ENCODE results near the gene CTNND2. TPM values are rescaled to one million over a fixed set of nuclear protein-coding genes. Genes with fewer than 3 reads are reported as not detected.

Gene CTNND2
- total RNA-seq, 1 donor from 2014 or later = not detected

- intact Hi-C loops (cut with micrococcal nuclease) = no loop called here
- no peak for DNase-seq (ENCODE audit: low spot score)
- H3K9me3 Mint-ChIP-seq = peaks cover 7% of the 10 kb centered on the region
- no peaks in the 10 kb centered on the region for H3K36me3 Mint-ChIP-seq (ENCODE audit: low read depth)
- H3K27me3 Mint-ChIP-seq (ENCODE audit: low read depth) = no peaks in the 10 kb centered on the region
- H3K27ac Mint-ChIP-seq = no peak overlapping the region
- no peak overlapping the region for H3K4me3 Mint-ChIP-seq (ENCODE audit: low read depth)
- no peaks in the 10 kb centered on the region for H3K4me1 Mint-ChIP-seq (ENCODE audit: low read depth)
Measured at GRCh38 chr5:11792621-11793020, 111.6 kb downstream of the CTNND2 start.

GRCh38 chr5:11791792-11792191, 112.5 kb downstream of the CTNND2 start:
- intact Hi-C loops (cut with micrococcal nuclease) = no loop called here
- Mint-ChIP-seq H3K27me3 (ENCODE audit: low read depth) (no peaks in the 10 kb centered on the region), H3K27ac (no peak overlapping the region), H3K9me3 (peaks cover 7% of the 10 kb centered on the region), H3K4me3 (ENCODE audit: low read depth) (no peak overlapping the region), H3K4me1 (ENCODE audit: low read depth) (no peaks in the 10 kb centered on the region), H3K36me3 (ENCODE audit: low read depth) (no peaks in the 10 kb centered on the region)
- no peak for DNase-seq (ENCODE audit: low spot score)

GRCh38 chr5:11790201-11790600, 114.0 kb downstream of the CTNND2 start:
- no peak for DNase-seq (ENCODE audit: low spot score)
- no peak overlapping the region for H3K4me3 Mint-ChIP-seq (ENCODE audit: low read depth)
- no peaks in the 10 kb centered on the region for H3K36me3 Mint-ChIP-seq (ENCODE audit: low read depth)
- no peaks in the 10 kb centered on the region for H3K27me3 Mint-ChIP-seq (ENCODE audit: low read depth)
- peaks cover 7% of the 10 kb centered on the region for H3K9me3 Mint-ChIP-seq
- no peak overlapping the region for H3K27ac Mint-ChIP-seq
- intact Hi-C loops (cut with micrococcal nuclease) = no loop called here
- no peaks in the 10 kb centered on the region for H3K4me1 Mint-ChIP-seq (ENCODE audit: low read depth)

GRCh38 chr5:11785771-11786352, 118.4 kb downstream of the CTNND2 start:
- no peaks in the 10 kb centered on the region for H3K36me3 Mint-ChIP-seq (ENCODE audit: low read depth)
- H3K4me1 Mint-ChIP-seq (ENCODE audit: low read depth) = no peaks in the 10 kb centered on the region
- peaks cover 24% of the 10 kb centered on the region for H3K9me3 Mint-ChIP-seq
- H3K27ac Mint-ChIP-seq = no peak overlapping the region
- DNase-seq (ENCODE audit: low spot score) = no peak
- intact Hi-C loops (cut with micrococcal nuclease) = no loop called here
- no peak overlapping the region for H3K4me3 Mint-ChIP-seq (ENCODE audit: low read depth)
- H3K27me3 Mint-ChIP-seq (ENCODE audit: low read depth) = no peaks in the 10 kb centered on the region

GRCh38 chr5:11780641-11781345, 123.5 kb downstream of the CTNND2 start:
- Mint-ChIP-seq H3K27ac (no peak overlapping the region), H3K9me3 (peaks cover 21% of the 10 kb centered on the region), H3K4me3 (ENCODE audit: low read depth) (no peak overlapping the region), H3K4me1 (ENCODE audit: low read depth) (no peaks in the 10 kb centered on the region), H3K27me3 (ENCODE audit: low read depth) (no peaks in the 10 kb centered on the region), H3K36me3 (ENCODE audit: low read depth) (no peaks in the 10 kb centered on the region)
- intact Hi-C loops (cut with micrococcal nuclease) = no loop called here
- no peak for DNase-seq (ENCODE audit: low spot score)

GRCh38 chr5:11777096-11777495, 127.2 kb downstream of the CTNND2 start:
- intact Hi-C loops (cut with micrococcal nuclease) = no loop called here
- Mint-ChIP-seq H3K27me3 (ENCODE audit: low read depth) (no peaks in the 10 kb centered on the region), H3K27ac (no peak overlapping the region), H3K4me3 (ENCODE audit: low read depth) (no peak overlapping the region), H3K36me3 (ENCODE audit: low read depth) (no peaks in the 10 kb centered on the region), H3K4me1 (ENCODE audit: low read depth) (no peaks in the 10 kb centered on the region), H3K9me3 (peaks cover 15% of the 10 kb centered on the region)
- DNase-seq (ENCODE audit: low spot score) = no peak

GRCh38 chr5:11770310-11770709, 133.9 kb downstream of the CTNND2 start:
- intact Hi-C loops (cut with micrococcal nuclease) = no loop called here
- H3K4me3 Mint-ChIP-seq (ENCODE audit: low read depth) = no peak overlapping the region
- DNase-seq (ENCODE audit: low spot score) = no peak
- no peaks in the 10 kb centered on the region for H3K4me1 Mint-ChIP-seq (ENCODE audit: low read depth)
- no peak overlapping the region for H3K27ac Mint-ChIP-seq
- H3K27me3 Mint-ChIP-seq (ENCODE audit: low read depth) = no peaks in the 10 kb centered on the region
- H3K36me3 Mint-ChIP-seq (ENCODE audit: low read depth) = no peaks in the 10 kb centered on the region
- H3K9me3 Mint-ChIP-seq = peaks cover 14% of the 10 kb centered on the region

- Mint-ChIP-seq H3K4me3 (ENCODE audit: low read depth) (no peak overlapping the region), H3K27ac (no peak overlapping the region), H3K36me3 (ENCODE audit: low read depth) (no peaks in the 10 kb centered on the region), H3K4me1 (ENCODE audit: low read depth) (no peaks in the 10 kb centered on the region), H3K27me3 (ENCODE audit: low read depth) (no peaks in the 10 kb centered on the region), H3K9me3 (peaks cover 23% of the 10 kb centered on the region)
- intact Hi-C loops (cut with micrococcal nuclease) = no loop called here
- DNase-seq (ENCODE audit: low spot score) = no peak
Measured at GRCh38 chr5:11760934-11761603, 143.2 kb downstream of the CTNND2 start.

- H3K9me3 Mint-ChIP-seq = peaks cover 26% of the 10 kb centered on the region
- no peak overlapping the region for H3K4me3 Mint-ChIP-seq (ENCODE audit: low read depth)
- H3K27me3 Mint-ChIP-seq (ENCODE audit: low read depth) = no peaks in the 10 kb centered on the region
- no peaks in the 10 kb centered on the region for H3K4me1 Mint-ChIP-seq (ENCODE audit: low read depth)
- no peak overlapping the region for H3K27ac Mint-ChIP-seq
- no peak for DNase-seq (ENCODE audit: low spot score)
- H3K36me3 Mint-ChIP-seq (ENCODE audit: low read depth) = no peaks in the 10 kb centered on the region
- intact Hi-C loops (cut with micrococcal nuclease) = no loop called here
Measured at GRCh38 chr5:11758321-11758720, 145.9 kb downstream of the CTNND2 start.

GRCh38 chr5:11757661-11758060, 146.6 kb downstream of the CTNND2 start:
- peaks cover 20% of the 10 kb centered on the region for H3K9me3 Mint-ChIP-seq
- intact Hi-C loops (cut with micrococcal nuclease) = no loop called here
- H3K27ac Mint-ChIP-seq = no peak overlapping the region
- DNase-seq (ENCODE audit: low spot score) = no peak
- H3K36me3 Mint-ChIP-seq (ENCODE audit: low read depth) = no peaks in the 10 kb centered on the region
- no peak overlapping the region for H3K4me3 Mint-ChIP-seq (ENCODE audit: low read depth)
- H3K4me1 Mint-ChIP-seq (ENCODE audit: low read depth) = no peaks in the 10 kb centered on the region
- H3K27me3 Mint-ChIP-seq (ENCODE audit: low read depth) = no peaks in the 10 kb centered on the region

GRCh38 chr5:11737010-11737409, 167.2 kb downstream of the CTNND2 start:
- Mint-ChIP-seq H3K4me1 (ENCODE audit: low read depth) (no peaks in the 10 kb centered on the region), H3K4me3 (ENCODE audit: low read depth) (no peak overlapping the region), H3K27me3 (ENCODE audit: low read depth) (no peaks in the 10 kb centered on the region), H3K36me3 (ENCODE audit: low read depth) (no peaks in the 10 kb centered on the region), H3K27ac (no peak overlapping the region), H3K9me3 (peaks cover 13% of the 10 kb centered on the region)
- DNase-seq (ENCODE audit: low spot score) = no peak
- intact Hi-C loops (cut with micrococcal nuclease) = no loop called here

- peaks cover 13% of the 10 kb centered on the region for H3K9me3 Mint-ChIP-seq
- H3K4me3 Mint-ChIP-seq (ENCODE audit: low read depth) = no peak overlapping the region
- no peaks in the 10 kb centered on the region for H3K36me3 Mint-ChIP-seq (ENCODE audit: low read depth)
- DNase-seq (ENCODE audit: low spot score) = no peak
- H3K27me3 Mint-ChIP-seq (ENCODE audit: low read depth) = no peaks in the 10 kb centered on the region
- no peak overlapping the region for H3K27ac Mint-ChIP-seq
- intact Hi-C loops (cut with micrococcal nuclease) = no loop called here
- no peaks in the 10 kb centered on the region for H3K4me1 Mint-ChIP-seq (ENCODE audit: low read depth)
Measured at GRCh38 chr5:11734369-11734768, 169.9 kb downstream of the CTNND2 start.

GRCh38 chr5:11733840-11734192, 170.4 kb downstream of the CTNND2 start:
- no peaks in the 10 kb centered on the region for H3K36me3 Mint-ChIP-seq (ENCODE audit: low read depth)
- no peak overlapping the region for H3K4me3 Mint-ChIP-seq (ENCODE audit: low read depth)
- H3K27ac Mint-ChIP-seq = no peak overlapping the region
- peaks cover 9% of the 10 kb centered on the region for H3K9me3 Mint-ChIP-seq
- intact Hi-C loops (cut with micrococcal nuclease) = no loop called here
- H3K27me3 Mint-ChIP-seq (ENCODE audit: low read depth) = no peaks in the 10 kb centered on the region
- DNase-seq (ENCODE audit: low spot score) = no peak
- H3K4me1 Mint-ChIP-seq (ENCODE audit: low read depth) = no peaks in the 10 kb centered on the region

Measured in activated T-helper 2 cell treated with anti-CD3 and anti-CD28 coated beads, Interferon-gamma antibody, Interleukin-2, Interleukin-4, amounts not matched to agents 10 μg/mL and 5 μg/mL and 100 μg/mL, durations not matched to agents 14 hours and 24 hours and 36 hours (primary cell).